Liver (tissue), 9 donors: ENCODE data around the gene NRDC. TPM values are rescaled to one million over a fixed set of nuclear protein-coding genes. Genes with fewer than 3 reads are reported as not detected.

Experiments used
- DNase-seq: peaks from one replicate; pipeline ENCODE4 v3.0.0-alpha.2; 2017; ENCODE audit warnings: low spot score
- H3K27ac ChIP-seq, 2 donors: one replicate each; pipeline ENCODE4 v1.7.0; 2013; ENCODE audit warnings: inconsistent platforms in 2 of 2, low read length in 2 of 2, control low read depth in 1 of 2, low read depth in 1 of 2, mild to moderate bottlenecking in 1 of 2
- H3K27me3 ChIP-seq, 4 donors: one replicate each; pipeline versions ENCODE4 v1.6.1 to v1.7.0; 2013; ENCODE audit warnings: low read length in 3 of 4, inconsistent platforms in 1 of 4, mild to moderate bottlenecking in 1 of 4, moderate library complexity in 1 of 4; ENCODE audit not compliant: control insufficient read depth in 4 of 4, insufficient read depth in 4 of 4
- H3K36me3 ChIP-seq, 4 donors: one replicate each; pipeline versions ENCODE4 v1.6.1 to v1.7.0; 2013; ENCODE audit warnings: low read length in 3 of 4, mild to moderate bottlenecking in 3 of 4, low read depth in 1 of 4, moderate library complexity in 1 of 4; ENCODE audit not compliant: control insufficient read depth in 4 of 4, insufficient read depth in 3 of 4
- H3K4me1 ChIP-seq, 4 donors: one replicate each; pipeline versions ENCODE4 v1.6.1 to v1.7.0; 2013; ENCODE audit warnings: low read length in 3 of 4, mild to moderate bottlenecking in 3 of 4, moderate library complexity in 1 of 4; ENCODE audit not compliant: control insufficient read depth in 4 of 4, insufficient read depth in 4 of 4
- H3K4me3 ChIP-seq, 3 donors: one replicate each; pipeline versions ENCODE4 v1.6.1 to v1.7.0; 2013; ENCODE audit warnings: low read length in 3 of 3, control low read depth in 1 of 3, low read depth in 1 of 3, mild to moderate bottlenecking in 1 of 3
- H3K9ac ChIP-seq, 2 donors: one replicate each; pipeline ENCODE4 v1.7.0; 2013; ENCODE audit warnings: low read length in 2 of 2, mild to moderate bottlenecking in 2 of 2, moderate library complexity in 2 of 2, control low read depth in 1 of 2, low read depth in 1 of 2
- H3K9me3 ChIP-seq, 4 donors: one replicate each; pipeline versions ENCODE4 v1.6.1 to v1.7.0; 2013; ENCODE audit warnings: low read length in 3 of 4; ENCODE audit not compliant: control insufficient read depth in 4 of 4
- ATF3 ChIP-seq: IDR thresholded peaks from 2 replicates; pipeline ENCODE4 v1.6.1; 2016; ENCODE audit warnings: antibody characterized with exemption
- CTCF ChIP-seq: fragments of 150-350 bp; IDR thresholded peaks from 2 replicates; pipeline ENCODE4 v1.5.1; 2017; ENCODE audit warnings: improper control_type of control experiment, low read depth, low read length; ENCODE audit not compliant: missing input control
- EGR1 ChIP-seq, 2 donors: IDR thresholded peaks; 2 replicates each; pipeline ENCODE4 v1.6.1; 2016 to 2018; ENCODE audit warnings: antibody characterized with exemption in 2 of 2, low read depth in 2 of 2
- FOXA1 ChIP-seq: IDR thresholded peaks from 2 replicates; pipeline ENCODE4 v1.6.1; 2016; ENCODE audit warnings: antibody characterized with exemption
- GABPA ChIP-seq, 2 donors: IDR thresholded peaks in 1 of 2; conservative IDR thresholded peaks in 1 of 2; 2 replicates each; pipeline ENCODE4 v1.6.1; 2016; ENCODE audit warnings: antibody characterized with exemption in 2 of 2, mild to moderate bottlenecking in 1 of 2, moderate library complexity in 1 of 2
- HNF4G ChIP-seq: IDR thresholded peaks from 2 replicates; pipeline ENCODE4 v1.6.1; 2016; ENCODE audit warnings: antibody characterized with exemption
- JUND ChIP-seq, 2 donors: IDR thresholded peaks; 2 replicates each; pipeline ENCODE4 v1.6.1; 2016; ENCODE audit warnings: antibody characterized with exemption in 2 of 2
- MAX ChIP-seq: IDR thresholded peaks from 2 replicates; pipeline ENCODE4 v1.6.1; 2016; ENCODE audit warnings: antibody characterized with exemption
- NR2F2 ChIP-seq: IDR thresholded peaks from 2 replicates; pipeline ENCODE4 v1.6.1; 2016; ENCODE audit warnings: antibody characterized with exemption
- RAD21 ChIP-seq, 2 donors: IDR thresholded peaks; 2 replicates each; pipeline ENCODE4 v1.6.1; 2016; ENCODE audit warnings: antibody characterized with exemption in 2 of 2, mild to moderate bottlenecking in 2 of 2
- REST ChIP-seq: IDR thresholded peaks from 2 replicates; pipeline ENCODE4 v1.6.1; 2016; ENCODE audit warnings: antibody characterized with exemption, mild to moderate bottlenecking
- RXRA ChIP-seq, 2 donors: IDR thresholded peaks; 2 replicates each; pipeline ENCODE4 v1.6.1; 2017 to 2018; ENCODE audit warnings: antibody characterized with exemption in 2 of 2, mild to moderate bottlenecking in 1 of 2
- SP1 ChIP-seq: IDR thresholded peaks from 2 replicates; pipeline ENCODE4 v1.6.1; 2018; ENCODE audit warnings: antibody characterized with exemption, mild to moderate bottlenecking
- TAF1 ChIP-seq: conservative IDR thresholded peaks from 2 replicates; pipeline ENCODE4 v1.6.1; 2016; ENCODE audit warnings: antibody characterized with exemption, mild to moderate bottlenecking
- YY1 ChIP-seq: IDR thresholded peaks from 2 replicates; pipeline ENCODE4 v1.6.1; 2016; ENCODE audit warnings: antibody characterized with exemption, mild to moderate bottlenecking
- ZBTB33 ChIP-seq: IDR thresholded peaks from 2 replicates; pipeline ENCODE4 v1.6.1; 2016; ENCODE audit warnings: antibody characterized with exemption
- WGBS: extraction: QIAGEN DNeasy Blood & Tissue Kit; methylation state at CpG from one replicate; pipeline ENCODE4 v1.1.7; 2013; 5-methylcytosine and 5-hydroxymethylcytosine counted together
- polyA plus RNA-seq, 2 donors: library from polyadenylated mRNA; stranded (reverse) in 1 of 2; unstranded in 1 of 2; fragments of 200-250 nt in 1 of 2; fragments of >200 nt in 1 of 2; fragmentation: Nextera tagmentation in 1 of 2; extraction: Ambion mirVana in 1 of 2; gene quantifications; one replicate each; pipeline versions ENCODE4 v1.2.1 to v1.2.3, GENCODE V29; 2013 to 2015
- total RNA-seq, 2 donors: library from RNA; depleted of rRNA; stranded (reverse); fragments of >200 nt; gene quantifications; one replicate each; pipeline ENCODE4 v1.2.3, GENCODE V29; 2014
- donor health status: healthy.
- donor health status: healthy.
- donor health status: healthy.
- donor health status: healthy.
- donor health status: healthy.

NRDC gene
- total and polyA plus RNA-seq, 4 donors, result 42.8 to 88.7 (median 72.1) TPM

GRCh38 chr1:51790385-51790784 is 88.1 kb downstream of the NRDC start (continued):
- TF ChIP-seq TAF1 (no peak), SP1 (no peak), EGR1 (IDR thresholded peaks at IDR 0.05; ENCODE audit: low read depth in 2 of 2) (no peak), RAD21 (IDR thresholded peaks at IDR 0.05) (no peak), ATF3 (no peak), JUND (IDR thresholded peaks at IDR 0.05) (no peak), GABPA (IDR thresholded peaks at IDR 0.05 in 1 of 2, conservative IDR thresholded peaks at IDR 0.05 in 1 of 2) (no peak), FOXA1 (no peak)

- whole genome bisulfite sequencing, result 96% methylated on average over 1 of the region's 1 CpG
- Histone ChIP-seq H3K9me3 (no peaks in the 10 kb centered on the region), H3K9ac (no peak overlapping the region), H3K27ac (no peak overlapping the region), H3K27me3 (no peaks in the 10 kb centered on the region), H3K4me3 (no peak overlapping the region), H3K4me1 (peaks cover 4 to 16% (median 7%) of the 10 kb centered on the region in 4 donors), H3K36me3 (peaks cover 8 to 89% (median 77%) of the 10 kb centered on the region in 4 donors)
- no peak for DNase-seq
- no peak for TF ChIP-seq SP1
- no peak for TF ChIP-seq HNF4G
- TF ChIP-seq JUND (IDR thresholded peaks at IDR 0.05), result no peak
- TF ChIP-seq RXRA (IDR thresholded peaks at IDR 0.05), result no peak
- no peak for TF ChIP-seq TAF1
- TF ChIP-seq CTCF, result no peak
- TF ChIP-seq MAX, result no peak
- no peak for TF ChIP-seq RAD21 (IDR thresholded peaks at IDR 0.05)
- no peak for TF ChIP-seq ZBTB33
- TF ChIP-seq NR2F2, result no peak
- TF ChIP-seq EGR1 (IDR thresholded peaks at IDR 0.05; ENCODE audit: low read depth in 2 of 2), result no peak
- TF ChIP-seq REST, result no peak
- no peak for TF ChIP-seq FOXA1
- no peak for TF ChIP-seq YY1
These were observed 89.2 kb downstream of the NRDC start for GRCh38 chr1:51789342-51789741.
